ENCODE measurements around the gene CREB5.

- no peak for TF ChIP-seq GATA3 (IDR thresholded peaks at IDR 0.05; ENCODE audit: low read depth, low read length)
- no peak for TF ChIP-seq GATA2 (IDR thresholded peaks at IDR 0.05; ENCODE audit: low read depth, low read length)
Measured at GRCh38 chr7:28448708-28449107, 36.4 kb downstream of the CREB5 start.

Measured in SH-SY5Y (cell line).